NCI-H460 (cell line): ENCODE results near the gene OR10D3. TPM values are rescaled to one million over a fixed set of nuclear protein-coding genes. Genes with fewer than 3 reads are reported as not detected.
"Not testable (repeated sequence)": the region's sequence is repeated elsewhere in the genome, so short reads cannot be mapped to it uniquely, and the experiment has no call there.

Source experiments
- DNase-seq: peaks from one replicate; pipeline ENCODE4 v3.0.0-alpha.2; 2016; ENCODE audit warnings: low read depth; ENCODE audit errors: extremely low read depth
- polyA plus RNA-seq: library from polyadenylated mRNA; depleted of rRNA; stranded (reverse); fragments of >200 nt; gene quantifications from 2 replicates; pipeline ENCODE4 v1.2.3, GENCODE V29; 2014; cell fraction: nucleus; rRNA removed
- total RNA-seq: library from RNA; depleted of rRNA; stranded (reverse); fragments of >200 nt; shearing (Covaris generic); gene quantifications from 2 replicates; pipeline ENCODE4 v1.2.3, GENCODE V29; 2014; rRNA removed

Gene OR10D3, protein sequence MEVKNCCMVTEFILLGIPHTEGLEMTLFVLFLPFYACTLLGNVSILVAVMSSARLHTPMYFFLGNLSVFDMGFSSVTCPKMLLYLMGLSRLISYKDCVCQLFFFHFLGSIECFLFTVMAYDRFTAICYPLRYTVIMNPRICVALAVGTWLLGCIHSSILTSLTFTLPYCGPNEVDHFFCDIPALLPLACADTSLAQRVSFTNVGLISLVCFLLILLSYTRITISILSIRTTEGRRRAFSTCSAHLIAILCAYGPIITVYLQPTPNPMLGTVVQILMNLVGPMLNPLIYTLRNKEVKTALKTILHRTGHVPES
- not detected in 2 replicates for total RNA-seq
- polyA plus RNA-seq: not detected in 2 replicates

DNA sequence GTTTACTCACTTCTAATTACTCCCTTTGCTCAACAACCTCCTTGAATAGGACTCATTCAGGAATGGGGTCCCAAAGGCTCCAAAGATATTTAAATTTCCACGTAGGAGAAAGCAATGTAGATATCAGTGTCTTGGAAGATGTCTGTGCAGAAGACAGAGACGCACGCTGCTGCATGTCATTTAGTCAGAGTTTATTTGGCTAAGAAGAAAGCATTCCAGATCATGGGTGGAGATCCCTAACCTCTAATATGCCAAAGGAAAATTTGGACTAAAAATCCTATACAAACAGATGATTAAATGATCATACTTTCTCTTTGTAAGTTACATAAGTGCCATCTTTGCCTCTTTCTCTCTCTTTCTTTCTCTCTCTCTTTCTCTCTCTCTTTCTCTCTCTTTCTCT is at the start of gene OR10D3:
TSS of gene OR10D3 (plus strand) at position 278 of the 400 bp plus-strand sequence. CDS start 1,925 bp downstream, outside the sequence.
- DNase-seq: no peak

DNA sequence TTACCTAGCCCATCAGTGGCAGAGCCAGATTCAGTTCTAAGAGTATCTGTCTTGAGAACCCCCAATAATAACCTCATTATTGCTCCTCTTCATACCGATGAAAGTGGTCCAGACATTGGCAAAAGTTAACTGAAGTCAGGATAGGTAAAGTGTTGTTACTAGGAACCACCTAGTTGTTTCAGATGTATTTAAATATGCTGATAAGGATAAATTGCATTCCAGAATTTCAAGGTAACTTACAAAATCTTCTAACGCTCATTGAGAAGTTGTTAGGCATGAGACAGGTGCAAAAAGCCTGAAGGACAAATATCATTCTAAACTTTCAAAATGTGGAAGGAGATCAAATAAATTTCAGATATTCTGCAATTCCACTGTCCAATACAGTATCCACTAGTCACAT is 40.1 kb upstream of the OR10D3 start:
- no peak for DNase-seq

GRCh38 chr11:124147951-124148350 is 35.2 kb upstream of the OR10D3 start:
- no peak for DNase-seq

- no peak for DNase-seq
Measured at GRCh38 chr11:124150684-124151083, 32.5 kb upstream of the OR10D3 start.

GRCh38 chr11:124152770-124153407 is 30.3 kb upstream of the OR10D3 start:
- no peak for DNase-seq

GRCh38 chr11:124153821-124154220 is 29.3 kb upstream of the OR10D3 start:
- no peak for DNase-seq

- DNase-seq: no peak
Measured at GRCh38 chr11:124159481-124159880, 23.7 kb upstream of the OR10D3 start.

DNA sequence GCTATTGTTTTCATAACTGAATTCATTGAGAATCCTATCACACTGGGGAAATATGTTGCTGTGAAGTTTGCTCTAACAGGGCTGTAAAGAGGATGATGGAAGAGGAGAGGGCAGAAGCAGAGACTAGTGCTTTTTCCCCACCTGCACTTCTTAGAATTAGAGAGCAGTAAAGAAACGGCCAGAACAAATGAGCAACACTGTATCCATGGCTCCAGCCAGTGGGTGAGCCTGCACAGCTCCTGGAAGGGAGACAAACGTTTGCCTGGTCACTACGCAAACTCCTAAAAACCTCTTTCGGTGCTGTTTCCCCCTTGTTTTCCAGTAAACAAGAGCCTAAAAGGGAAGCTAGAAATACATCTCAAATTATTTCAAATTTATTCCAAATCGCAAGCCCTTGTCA is 22.2 kb upstream of the OR10D3 start:
- no peak for DNase-seq

DNA sequence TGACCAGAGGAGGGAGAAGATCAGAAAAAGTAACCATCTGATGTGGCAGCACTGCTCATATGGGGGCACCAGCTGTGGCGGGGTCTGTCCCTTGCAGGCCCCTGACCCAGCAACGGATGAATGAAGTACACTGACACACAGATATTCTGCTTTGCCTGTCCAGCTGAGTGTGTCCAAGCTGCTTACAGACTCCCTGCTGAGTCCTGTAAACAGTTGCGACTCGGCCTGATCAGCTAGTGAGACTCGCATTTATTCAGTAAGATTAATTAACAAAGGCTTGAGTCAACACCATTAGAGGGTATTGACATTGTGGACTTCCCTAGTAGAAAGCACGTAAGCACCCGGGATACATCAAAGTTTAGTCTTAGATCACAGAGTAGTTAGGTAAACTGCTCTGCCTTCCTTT is 15.3 kb upstream of the OR10D3 start:
- no peak for DNase-seq

GRCh38 chr11:124168796-124169195 is 14.3 kb upstream of the OR10D3 start:
- no peak for DNase-seq

- DNase-seq: not testable (repeated sequence)
Measured at GRCh38 chr11:124170315-124170714, 12.8 kb upstream of the OR10D3 start.

DNA sequence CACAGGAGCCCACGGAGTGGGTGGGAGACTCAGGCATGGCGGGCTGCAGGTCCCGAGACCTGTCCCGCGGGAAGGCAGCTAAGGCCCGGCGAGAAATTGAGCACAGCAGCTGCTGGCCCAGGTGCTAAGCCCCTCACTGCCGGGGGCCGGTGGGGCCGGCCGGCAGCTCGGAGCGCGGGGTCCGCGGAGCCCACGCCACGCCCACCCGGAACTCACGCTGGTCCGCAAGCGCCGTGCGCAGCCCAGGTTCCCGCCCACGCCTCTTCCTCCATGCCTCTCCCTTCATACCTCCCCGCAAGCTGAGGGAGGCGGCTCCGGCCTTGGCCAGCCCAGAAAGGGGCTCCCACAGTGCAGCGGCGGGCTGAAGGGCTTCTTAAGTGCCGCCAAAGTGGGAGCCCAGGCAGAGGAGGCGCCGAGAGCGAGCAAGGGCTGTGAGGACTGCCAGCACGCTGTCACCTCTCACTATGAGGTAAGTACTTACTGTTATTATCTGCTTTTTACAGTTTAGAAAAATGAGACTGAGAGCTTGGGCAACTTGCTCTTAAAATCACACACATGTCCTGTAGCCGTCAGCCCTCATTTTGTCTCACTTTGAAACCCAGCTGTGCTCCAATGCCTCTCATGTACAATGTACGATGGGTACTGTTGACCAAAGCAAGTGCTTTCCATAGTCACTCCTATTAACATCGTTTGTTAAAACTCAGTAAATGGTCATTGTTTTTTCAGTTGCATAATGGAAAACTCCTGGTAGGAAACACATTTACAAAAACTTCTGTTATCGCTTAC is 12.2 kb upstream of the OR10D3 start:
- no peak for DNase-seq

DNA sequence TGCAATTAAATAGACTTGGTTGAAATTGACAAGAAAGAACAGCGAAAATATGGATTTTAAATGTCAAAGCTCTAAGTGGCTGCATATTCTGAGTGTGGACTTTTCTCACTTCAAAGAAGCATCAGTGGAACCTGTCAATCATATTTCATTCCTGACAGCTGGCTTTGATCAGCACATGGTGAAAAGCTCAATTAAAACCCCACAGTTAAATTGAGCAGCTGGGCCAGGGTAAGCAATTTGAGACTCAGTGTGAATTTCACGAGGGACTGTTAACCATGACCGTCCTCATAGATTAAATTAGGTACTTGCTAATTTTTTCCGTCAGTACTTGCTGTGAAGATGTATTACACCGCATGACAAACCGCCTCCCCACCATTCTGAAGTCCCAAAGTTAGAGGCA is 11.0 kb upstream of the OR10D3 start:
- DNase-seq: no peak

- no peak for DNase-seq
Measured at GRCh38 chr11:124172599-124172998, 10.5 kb upstream of the OR10D3 start.

DNA sequence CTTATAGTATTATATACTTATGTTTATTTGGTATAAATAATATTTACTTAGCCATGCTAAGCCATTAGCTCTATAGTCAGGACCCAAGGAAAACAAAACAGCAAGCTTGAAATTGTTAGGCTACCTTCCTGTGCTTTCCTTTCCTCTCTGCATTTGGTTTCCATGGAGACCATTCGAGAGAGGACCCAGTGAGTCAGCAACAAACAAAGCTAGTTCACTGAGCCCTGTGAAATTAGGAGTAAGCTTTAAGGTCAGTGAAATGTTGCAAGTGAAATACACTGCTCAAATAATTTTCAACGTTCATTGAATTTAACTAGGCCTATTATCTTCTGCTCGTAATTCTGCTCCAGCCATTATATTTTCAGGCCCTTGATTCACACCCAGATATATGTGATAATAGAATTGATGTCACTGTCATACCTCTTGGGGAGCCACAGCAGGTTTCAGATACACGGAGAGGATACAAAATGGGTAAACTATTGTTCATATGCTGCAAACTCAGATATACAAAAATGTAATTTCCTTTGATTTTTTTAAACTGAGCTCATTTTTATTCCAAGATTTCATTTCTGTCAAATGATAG is 9.1 kb upstream of the OR10D3 start:
- DNase-seq: peak; percentile 78

DNA sequence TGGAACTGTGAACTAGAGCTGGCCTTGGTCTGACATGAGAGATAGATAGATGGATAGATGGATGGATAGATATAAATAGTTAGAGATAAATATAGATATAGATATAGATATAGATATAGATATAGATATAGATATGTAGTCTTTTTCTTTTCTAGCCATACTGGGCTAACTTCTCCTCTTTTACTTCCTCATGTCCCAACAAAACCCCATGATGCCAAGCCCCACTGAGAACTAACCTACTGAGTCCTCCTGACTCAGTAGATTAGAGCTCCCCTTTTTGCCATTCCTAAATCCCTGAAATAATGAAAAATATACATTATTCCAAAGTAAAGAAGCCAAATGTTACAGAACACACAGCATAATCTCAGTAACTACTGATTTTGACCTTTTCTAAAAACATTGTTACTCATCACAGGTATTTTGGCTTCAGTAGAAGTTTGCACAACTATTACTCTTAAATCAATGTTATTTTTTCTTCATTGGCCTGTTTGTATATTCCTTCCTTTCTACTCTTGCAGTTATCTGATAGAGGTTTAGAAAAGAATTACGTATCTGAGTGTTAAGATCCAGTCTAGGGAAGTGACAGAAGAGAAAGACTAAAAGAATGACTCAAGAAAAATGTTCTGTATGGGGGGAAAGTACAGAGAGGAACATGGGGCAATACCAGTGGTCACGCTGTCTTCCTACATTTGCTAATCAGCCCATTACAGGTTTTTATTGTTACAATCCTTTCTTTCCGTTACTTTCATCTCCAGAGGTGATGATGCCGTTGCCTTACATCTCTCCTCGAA is 6.0 kb upstream of the OR10D3 start:
- no peak for DNase-seq

DNA sequence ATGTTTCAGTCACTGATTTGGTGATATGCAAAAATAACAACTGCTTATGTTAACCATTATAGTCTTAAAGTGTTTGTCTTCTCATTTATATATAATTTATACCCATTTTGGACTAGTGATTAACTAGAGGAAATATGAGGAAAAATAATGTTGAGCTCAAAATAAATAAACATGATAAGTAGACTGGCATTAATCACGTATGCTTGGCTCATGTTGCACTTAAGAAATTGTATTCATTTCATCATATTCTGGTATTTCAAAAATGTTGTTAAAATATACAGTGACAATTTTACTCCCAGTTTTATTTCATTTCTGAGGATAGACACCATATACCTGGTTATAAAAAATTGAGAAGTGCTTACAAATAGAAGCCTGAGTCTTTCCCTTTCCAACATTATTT is 3.8 kb upstream of the OR10D3 start:
- no peak for DNase-seq

GRCh38 chr11:124190298-124191139 is 7.4 kb downstream of the OR10D3 start:
- no peak for DNase-seq

- DNase-seq: no peak
Measured at GRCh38 chr11:124193221-124194010, 10.3 kb downstream of the OR10D3 start.
